Measurements from ENCODE around the gene MAB21L4. TPM values are rescaled to one million over a fixed set of nuclear protein-coding genes. Genes with fewer than 3 reads are reported as not detected.

The MAB21L4 gene
- total RNA-seq, 1 experiment from 2014 or later, result not detected

DNA sequence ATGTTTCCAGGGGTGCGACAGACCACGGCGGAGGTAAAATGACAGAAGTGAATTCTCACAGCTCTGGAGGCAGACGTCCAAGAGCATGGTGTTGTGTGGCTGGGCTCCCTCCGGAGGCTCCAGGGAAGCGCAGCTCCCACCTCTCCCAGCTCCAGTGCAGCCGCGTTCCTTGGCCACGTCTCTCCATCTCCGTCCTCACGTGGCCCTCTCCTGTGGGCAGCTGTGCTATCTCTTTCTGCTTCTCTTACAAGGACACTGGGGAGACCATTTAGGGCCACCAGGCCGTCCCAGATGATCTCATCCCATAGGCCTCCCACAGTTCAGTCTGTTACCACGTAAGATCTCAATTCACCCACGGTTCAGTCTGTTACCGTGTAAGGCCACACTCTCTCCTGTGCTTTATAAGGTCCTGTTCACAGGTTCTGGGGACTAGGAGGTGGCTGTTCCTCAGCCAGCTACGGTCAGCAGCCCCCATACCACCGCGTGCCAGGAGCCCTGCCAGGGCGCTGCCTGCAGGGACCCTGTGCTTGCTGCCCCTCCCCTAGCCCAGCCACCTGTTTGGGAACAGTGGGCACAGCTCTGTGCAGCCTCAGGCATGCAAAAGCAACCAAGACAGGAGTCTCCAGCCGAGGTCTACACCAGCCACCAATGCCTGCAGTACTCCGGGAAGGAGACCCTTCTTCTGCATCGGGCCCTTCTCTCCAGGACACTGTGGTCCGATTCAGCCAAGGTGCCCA, 2.9 kb upstream of the MAB21L4 start:
- Histone ChIP-seq H3K27ac (ENCODE audit: low read depth, low read length) (no peak overlapping the region), H3K4me1 (ENCODE audit: control insufficient read depth in 1 of 2, insufficient read depth in 2 of 2, low read length in 2 of 2) (peaks cover 23 to 47% of the 10 kb centered on the region in 2 experiments), H3K9me2 (ENCODE audit: insufficient read depth) (no peaks in the 10 kb centered on the region), H3K36me3 (ENCODE audit: control insufficient read depth in 1 of 2, insufficient read depth in 2 of 2, low read length in 2 of 2) (no peaks in the 10 kb centered on the region), H3K27me3 (ENCODE audit: insufficient read depth, low read length) (peaks cover 18% of the 10 kb centered on the region; the same call in 1 of the 2 replicates), H3K4me3 (replicated peaks in 1 of 2; ENCODE audit: low read depth in 1 of 2, low read length in 2 of 2) (no peak overlapping the region), H2AFZ (ENCODE audit: low read depth, low read length, poor library complexity, severe bottlenecking) (no peak overlapping the region), H3K4me2 (ENCODE audit: low read length) (no peak overlapping the region), H3K9me3 (ENCODE audit: control insufficient read depth in 1 of 2, insufficient read depth in 1 of 2, low read depth in 1 of 2, low read length in 2 of 2) (no peaks in the 10 kb centered on the region), H3K79me2 (ENCODE audit: insufficient read depth, low read length) (no peaks in the 10 kb centered on the region), H3K9ac (ENCODE audit: low read length) (no peak overlapping the region), H4K20me1 (ENCODE audit: insufficient read depth) (no peaks in the 10 kb centered on the region)
- intact Hi-C loops (cut with micrococcal nuclease), result no loop called here
- no peak for ATAC-seq
- TF ChIP-seq CBX3 (IDR thresholded peaks at IDR 0.05; ENCODE audit: low read depth) (no peak), EZH2phosphoT487 (IDR thresholded peaks at IDR 0.05; ENCODE audit: borderline replicate concordance) (no peak), RAD21 (IDR thresholded peaks at IDR 0.05; ENCODE audit: low read depth) (no peak), SP1 (IDR thresholded peaks at IDR 0.05; ENCODE audit: low read depth) (no peak), POLR2AphosphoS5 (IDR thresholded peaks at IDR 0.05; ENCODE audit: low read depth, low read length) (no peak), ZFX (IDR thresholded peaks at IDR 0.05) (no peak), ZNF274 (IDR thresholded peaks at IDR 0.05; ENCODE audit: low read depth, low read length) (no peak), EGR1 (IDR thresholded peaks at IDR 0.05; ENCODE audit: low read depth) (no peak), CEBPB (IDR thresholded peaks at IDR 0.05; ENCODE audit: low read depth) (no peak)
- TF ChIP-seq, protein P1, sequence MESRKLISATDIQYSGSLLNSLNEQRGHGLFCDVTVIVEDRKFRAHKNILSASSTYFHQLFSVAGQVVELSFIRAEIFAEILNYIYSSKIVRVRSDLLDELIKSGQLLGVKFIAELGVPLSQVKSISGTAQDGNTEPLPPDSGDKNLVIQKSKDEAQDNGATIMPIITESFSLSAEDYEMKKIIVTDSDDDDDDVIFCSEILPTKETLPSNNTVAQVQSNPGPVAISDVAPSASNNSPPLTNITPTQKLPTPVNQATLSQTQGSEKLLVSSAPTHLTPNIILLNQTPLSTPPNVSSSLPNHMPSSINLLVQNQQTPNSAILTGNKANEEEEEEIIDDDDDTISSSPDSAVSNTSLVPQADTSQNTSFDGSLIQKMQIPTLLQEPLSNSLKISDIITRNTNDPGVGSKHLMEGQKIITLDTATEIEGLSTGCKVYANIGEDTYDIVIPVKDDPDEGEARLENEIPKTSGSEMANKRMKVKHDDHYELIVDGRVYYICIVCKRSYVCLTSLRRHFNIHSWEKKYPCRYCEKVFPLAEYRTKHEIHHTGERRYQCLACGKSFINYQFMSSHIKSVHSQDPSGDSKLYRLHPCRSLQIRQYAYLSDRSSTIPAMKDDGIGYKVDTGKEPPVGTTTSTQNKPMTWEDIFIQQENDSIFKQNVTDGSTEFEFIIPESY (IDR thresholded peaks at IDR 0.05; ENCODE audit: extremely low read depth, insufficient replicate concordance, low read length), result no peak
- TF ChIP-seq, protein P2, sequence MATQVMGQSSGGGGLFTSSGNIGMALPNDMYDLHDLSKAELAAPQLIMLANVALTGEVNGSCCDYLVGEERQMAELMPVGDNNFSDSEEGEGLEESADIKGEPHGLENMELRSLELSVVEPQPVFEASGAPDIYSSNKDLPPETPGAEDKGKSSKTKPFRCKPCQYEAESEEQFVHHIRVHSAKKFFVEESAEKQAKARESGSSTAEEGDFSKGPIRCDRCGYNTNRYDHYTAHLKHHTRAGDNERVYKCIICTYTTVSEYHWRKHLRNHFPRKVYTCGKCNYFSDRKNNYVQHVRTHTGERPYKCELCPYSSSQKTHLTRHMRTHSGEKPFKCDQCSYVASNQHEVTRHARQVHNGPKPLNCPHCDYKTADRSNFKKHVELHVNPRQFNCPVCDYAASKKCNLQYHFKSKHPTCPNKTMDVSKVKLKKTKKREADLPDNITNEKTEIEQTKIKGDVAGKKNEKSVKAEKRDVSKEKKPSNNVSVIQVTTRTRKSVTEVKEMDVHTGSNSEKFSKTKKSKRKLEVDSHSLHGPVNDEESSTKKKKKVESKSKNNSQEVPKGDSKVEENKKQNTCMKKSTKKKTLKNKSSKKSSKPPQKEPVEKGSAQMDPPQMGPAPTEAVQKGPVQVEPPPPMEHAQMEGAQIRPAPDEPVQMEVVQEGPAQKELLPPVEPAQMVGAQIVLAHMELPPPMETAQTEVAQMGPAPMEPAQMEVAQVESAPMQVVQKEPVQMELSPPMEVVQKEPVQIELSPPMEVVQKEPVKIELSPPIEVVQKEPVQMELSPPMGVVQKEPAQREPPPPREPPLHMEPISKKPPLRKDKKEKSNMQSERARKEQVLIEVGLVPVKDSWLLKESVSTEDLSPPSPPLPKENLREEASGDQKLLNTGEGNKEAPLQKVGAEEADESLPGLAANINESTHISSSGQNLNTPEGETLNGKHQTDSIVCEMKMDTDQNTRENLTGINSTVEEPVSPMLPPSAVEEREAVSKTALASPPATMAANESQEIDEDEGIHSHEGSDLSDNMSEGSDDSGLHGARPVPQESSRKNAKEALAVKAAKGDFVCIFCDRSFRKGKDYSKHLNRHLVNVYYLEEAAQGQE (IDR thresholded peaks at IDR 0.05; ENCODE audit: low read depth), result no peak
- TF ChIP-seq, protein P3, sequence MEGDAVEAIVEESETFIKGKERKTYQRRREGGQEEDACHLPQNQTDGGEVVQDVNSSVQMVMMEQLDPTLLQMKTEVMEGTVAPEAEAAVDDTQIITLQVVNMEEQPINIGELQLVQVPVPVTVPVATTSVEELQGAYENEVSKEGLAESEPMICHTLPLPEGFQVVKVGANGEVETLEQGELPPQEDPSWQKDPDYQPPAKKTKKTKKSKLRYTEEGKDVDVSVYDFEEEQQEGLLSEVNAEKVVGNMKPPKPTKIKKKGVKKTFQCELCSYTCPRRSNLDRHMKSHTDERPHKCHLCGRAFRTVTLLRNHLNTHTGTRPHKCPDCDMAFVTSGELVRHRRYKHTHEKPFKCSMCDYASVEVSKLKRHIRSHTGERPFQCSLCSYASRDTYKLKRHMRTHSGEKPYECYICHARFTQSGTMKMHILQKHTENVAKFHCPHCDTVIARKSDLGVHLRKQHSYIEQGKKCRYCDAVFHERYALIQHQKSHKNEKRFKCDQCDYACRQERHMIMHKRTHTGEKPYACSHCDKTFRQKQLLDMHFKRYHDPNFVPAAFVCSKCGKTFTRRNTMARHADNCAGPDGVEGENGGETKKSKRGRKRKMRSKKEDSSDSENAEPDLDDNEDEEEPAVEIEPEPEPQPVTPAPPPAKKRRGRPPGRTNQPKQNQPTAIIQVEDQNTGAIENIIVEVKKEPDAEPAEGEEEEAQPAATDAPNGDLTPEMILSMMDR (IDR thresholded peaks at IDR 0.05 in 2 of 3, conservative IDR thresholded peaks at IDR 0.05 in 1 of 3; ENCODE audit: borderline replicate concordance in 1 of 3, insufficient read depth in 1 of 3, low read depth in 2 of 3, low read length in 2 of 3), result no peak
- POLR2A ChIA-PET, result no interaction called here
- CTCF ChIA-PET, result interaction anchor here (2.5 kb wide), 1 partner anchor 16 kb away, joined by 8 read pairs; no protein-coding TSS in a partner anchor
- no peak for DNase-seq (ENCODE audit: low read depth, low spot score)
- RAD21 ChIA-PET (ENCODE audit: low non-redundant PET in 1 of 2, low total read pairs in 2 of 2, uncharacterized antibody in 2 of 2, unreplicated experiment in 2 of 2), result no interaction called here
- no TSS peak for BruUV-seq (replicated peaks)
